HFFc6 (cell line): ENCODE data around the gene PAFAH2. TPM values are rescaled to one million over a fixed set of nuclear protein-coding genes. Genes with fewer than 3 reads are reported as not detected.

Source experiments
- DNase-seq: peaks from one replicate; pipeline ENCODE4 v3.0.0-alpha.2; 2018
- H3K27ac Mint-ChIP-seq: 2 replicates; pipeline ENCODE4 v1.8.0; 2020; ENCODE audit warnings: mild to moderate bottlenecking, mixed read lengths
- H3K27me3 Mint-ChIP-seq: 2 replicates; pipeline ENCODE4 v1.8.0; 2021; ENCODE audit warnings: mild to moderate bottlenecking, moderate library complexity, mixed read lengths; ENCODE audit not compliant: insufficient read depth
- H3K36me3 Mint-ChIP-seq: 2 replicates; pipeline ENCODE4 v1.8.0; 2021; ENCODE audit warnings: low read depth, mixed read lengths
- H3K4me1 Mint-ChIP-seq: 2 replicates; pipeline ENCODE4 v1.8.0; 2020; ENCODE audit warnings: low read depth, mixed read lengths
- H3K4me3 Mint-ChIP-seq: 2 replicates; pipeline ENCODE4 v1.8.0; 2020; ENCODE audit warnings: mild to moderate bottlenecking, moderate library complexity, mixed read lengths
- H3K9me3 Mint-ChIP-seq: 2 replicates; pipeline ENCODE4 v1.8.0; 2020; ENCODE audit warnings: mild to moderate bottlenecking, mixed read lengths
- CTCF ChIP-seq: fragments of 200-600 bp; sonication (generic); IDR thresholded peaks from 2 replicates; pipeline ENCODE4 v1.5.0; 2021; ENCODE audit warnings: antibody characterized with exemption, mild to moderate bottlenecking
- total RNA-seq, 6 experiments: library from RNA; stranded (reverse); fragmentation: NEBNext Ultra II Directional; extraction: Animal tissue kit (Norgen Biotek cat#: 25700); gene quantifications; 2 replicates in 1 of 6; 3 replicates in 5 of 6; pipeline ENCODE4 v1.2.3, GENCODE V29; 2021

Gene PAFAH2
- total RNA-seq, 6 experiments from 2014 or later: 9.4 to 14.0 (median 10.0) TPM

GRCh38 chr1:26020941-26021646 lies 23.2 kb upstream of the PAFAH2 start:
- H3K27me3 Mint-ChIP-seq: no peaks in the 10 kb centered on the region; the same call in 1 of the 2 replicates
- TF ChIP-seq CTCF: no peak
- no peak for DNase-seq
- H3K27ac Mint-ChIP-seq: peak overlapping the region; percentile 92
- H3K9me3 Mint-ChIP-seq: no peaks in the 10 kb centered on the region
- no peaks in the 10 kb centered on the region; the same call in 1 of the 2 replicates for H3K36me3 Mint-ChIP-seq
- peaks cover 81% of the 10 kb centered on the region for H3K4me1 Mint-ChIP-seq
- peak overlapping the region; percentile 95 for H3K4me3 Mint-ChIP-seq

- TF ChIP-seq CTCF: no peak
- DNase-seq: peak; percentile 78
- H3K27me3 Mint-ChIP-seq: no peaks in the 10 kb centered on the region; the same call in 1 of the 2 replicates
- peak overlapping the region; percentile 95 for H3K4me3 Mint-ChIP-seq
- H3K36me3 Mint-ChIP-seq: no peaks in the 10 kb centered on the region; the same call in 1 of the 2 replicates
- no peaks in the 10 kb centered on the region for H3K9me3 Mint-ChIP-seq
- H3K27ac Mint-ChIP-seq: peak overlapping the region; percentile 92
- peaks cover 85% of the 10 kb centered on the region for H3K4me1 Mint-ChIP-seq
Measured at GRCh38 chr1:26020330-26020768, 22.5 kb upstream of the PAFAH2 start.

GRCh38 chr1:26019641-26020315 lies 21.9 kb upstream of the PAFAH2 start:
- peak; percentile 86 for DNase-seq
- H3K9me3 Mint-ChIP-seq: no peaks in the 10 kb centered on the region
- no peak for TF ChIP-seq CTCF

GRCh38 chr1:26017606-26018005 lies 19.7 kb upstream of the PAFAH2 start:
- H3K27ac Mint-ChIP-seq: peak overlapping the region; percentile 72
- no peaks in the 10 kb centered on the region for H3K27me3 Mint-ChIP-seq
- TF ChIP-seq CTCF: no peak
- H3K9me3 Mint-ChIP-seq: no peaks in the 10 kb centered on the region
- DNase-seq: peak; percentile 68
- H3K36me3 Mint-ChIP-seq: no peaks in the 10 kb centered on the region; the same call in 1 of the 2 replicates
- H3K4me3 Mint-ChIP-seq: peak overlapping the region; percentile 23; the same call in 1 of the 2 replicates
- H3K4me1 Mint-ChIP-seq: peaks cover 66% of the 10 kb centered on the region

More at GRCh38 chr1:26019641-26020315, 21.9 kb upstream of the PAFAH2 start:
- H3K27ac Mint-ChIP-seq: peak overlapping the region; percentile 92
- no peaks in the 10 kb centered on the region; the same call in 1 of the 2 replicates for H3K36me3 Mint-ChIP-seq
- H3K27me3 Mint-ChIP-seq: no peaks in the 10 kb centered on the region; the same call in 1 of the 2 replicates
- H3K4me3 Mint-ChIP-seq: peak overlapping the region; percentile 95
- H3K4me1 Mint-ChIP-seq: peaks cover 87% of the 10 kb centered on the region

- H3K27me3 Mint-ChIP-seq: no peaks in the 10 kb centered on the region
- peak overlapping the region; percentile 75 for H3K27ac Mint-ChIP-seq
- H3K36me3 Mint-ChIP-seq: no peaks in the 10 kb centered on the region; the same call in 1 of the 2 replicates
- H3K9me3 Mint-ChIP-seq: no peaks in the 10 kb centered on the region
- no peak for TF ChIP-seq CTCF
- H3K4me1 Mint-ChIP-seq: peaks cover 63% of the 10 kb centered on the region
- DNase-seq: peak; percentile 19
- H3K4me3 Mint-ChIP-seq: 0 out of 2 replicates have a peak overlapping the region, but pooled peaks have one; percentile 23
Measured at GRCh38 chr1:26016953-26017545, 19.2 kb upstream of the PAFAH2 start.
